Activated CD4-positive, alpha-beta T cell treated with anti-CD3 and anti-CD28 coated beads, Interleukin-2, amount 10 ng/mL, durations not matched to agents 24 days and 14 days (primary cell): ENCODE data around the gene TP63. TPM values are rescaled to one million over a fixed set of nuclear protein-coding genes. Genes with fewer than 3 reads are reported as not detected.

Source experiments
- DNase-seq: peaks from one replicate; pipeline ENCODE4 v3.0.0; 2022
- H3K27ac Mint-ChIP-seq: one replicate; pipeline ENCODE4 v1.8.0; 2022; ENCODE audit warnings: mild to moderate bottlenecking, mixed read lengths
- H3K27me3 Mint-ChIP-seq: one replicate; pipeline ENCODE4 v1.8.0; 2022; ENCODE audit warnings: mixed read lengths
- H3K36me3 Mint-ChIP-seq: one replicate; pipeline ENCODE4 v1.8.0; 2022; ENCODE audit warnings: low read depth, mild to moderate bottlenecking, mixed read lengths
- H3K4me1 Mint-ChIP-seq: one replicate; pipeline ENCODE4 v1.8.0; 2021; ENCODE audit warnings: mixed read lengths
- H3K4me3 Mint-ChIP-seq: one replicate; pipeline ENCODE4 v1.8.0; 2022; ENCODE audit warnings: mild to moderate bottlenecking, moderate library complexity, mixed read lengths
- H3K9me3 Mint-ChIP-seq: one replicate; pipeline ENCODE4 v1.8.0; 2021; ENCODE audit warnings: mixed read lengths
- intact Hi-C: fragments of 100-400 bp; cut with micrococcal nuclease; formaldehyde crosslinking; loops from one replicate; pipeline ENCODE4 v1.15.1; 2023
- total RNA-seq: library from RNA; stranded (reverse); gene quantifications from 2 replicates; pipeline ENCODE4 v1.2.3, GENCODE V29; 2022

TP63 gene
- total RNA-seq, 1 donor from 2014 or later, result 0.98 TPM

DNA sequence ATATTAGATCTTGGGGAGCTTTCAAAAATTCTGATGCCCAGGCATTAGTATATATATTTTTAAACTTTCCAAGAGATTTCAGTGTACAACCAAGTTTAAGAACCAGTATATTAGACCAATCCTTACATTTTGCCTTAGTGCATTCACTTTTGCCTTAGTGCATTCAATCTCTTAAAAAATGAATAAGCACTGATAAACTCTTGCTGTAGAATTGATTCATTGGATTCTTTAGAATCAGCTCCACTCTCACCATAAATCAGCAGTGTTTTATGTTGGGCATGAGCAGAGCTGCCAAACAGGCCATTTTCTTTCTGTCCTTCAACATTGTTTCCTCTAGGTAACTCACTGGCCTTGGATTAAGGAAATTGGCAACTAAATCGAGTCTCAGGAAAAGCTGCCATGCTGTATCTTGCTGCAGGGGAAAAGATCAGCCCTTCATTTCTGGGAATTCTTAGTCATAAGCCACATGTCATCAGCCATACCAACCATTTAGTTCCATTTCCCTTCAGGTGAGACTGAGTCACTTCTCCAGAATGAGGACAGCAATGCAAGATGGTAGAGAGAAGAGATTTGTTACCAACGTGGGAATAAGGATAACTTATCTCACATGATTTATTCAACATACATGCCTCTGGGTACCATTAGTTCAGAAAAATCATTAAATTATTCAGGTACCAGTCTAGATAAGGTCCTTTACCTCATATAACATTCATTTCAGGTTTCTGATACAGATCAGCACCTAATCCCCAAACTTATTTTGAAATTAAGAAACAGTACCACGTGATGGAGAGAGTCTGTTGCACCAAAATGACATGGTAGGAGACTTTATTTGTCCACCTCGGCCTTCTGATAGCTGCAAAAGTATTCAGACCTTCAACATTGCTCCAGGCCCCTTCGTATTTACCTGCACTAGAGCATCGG lies 297.0 kb downstream of the TP63 start:
- H3K36me3 Mint-ChIP-seq, result no peaks in the 10 kb centered on the region

GRCh38 chr3:189936201-189936945 lies 305.2 kb downstream of the TP63 start:
- Mint-ChIP-seq H3K9me3 (peaks cover 7% of the 10 kb centered on the region), H3K27ac (no peak overlapping the region), H3K4me3 (no peak overlapping the region), H3K4me1 (no peaks in the 10 kb centered on the region), H3K36me3 (no peaks in the 10 kb centered on the region), H3K27me3 (no peaks in the 10 kb centered on the region)
- no peak for DNase-seq
- intact Hi-C loops, result no loop called here

More for the DNA sequence above, 297.0 kb downstream of the TP63 start:
- Mint-ChIP-seq H3K4me3 (no peak overlapping the region), H3K27ac (no peak overlapping the region), H3K27me3 (no peaks in the 10 kb centered on the region), H3K4me1 (peaks cover 12% of the 10 kb centered on the region), H3K9me3 (peaks cover 7% of the 10 kb centered on the region)
- DNase-seq, result no peak
- intact Hi-C loops, result no loop called here

- Mint-ChIP-seq H3K4me3 (no peak overlapping the region), H3K36me3 (no peaks in the 10 kb centered on the region), H3K27me3 (no peaks in the 10 kb centered on the region), H3K9me3 (peaks cover 7% of the 10 kb centered on the region), H3K27ac (no peak overlapping the region), H3K4me1 (no peaks in the 10 kb centered on the region)
- intact Hi-C loops, result no loop called here
- DNase-seq, result no peak
Observed at GRCh38 chr3:189937302-189938127, 306.3 kb downstream of the TP63 start.

DNA sequence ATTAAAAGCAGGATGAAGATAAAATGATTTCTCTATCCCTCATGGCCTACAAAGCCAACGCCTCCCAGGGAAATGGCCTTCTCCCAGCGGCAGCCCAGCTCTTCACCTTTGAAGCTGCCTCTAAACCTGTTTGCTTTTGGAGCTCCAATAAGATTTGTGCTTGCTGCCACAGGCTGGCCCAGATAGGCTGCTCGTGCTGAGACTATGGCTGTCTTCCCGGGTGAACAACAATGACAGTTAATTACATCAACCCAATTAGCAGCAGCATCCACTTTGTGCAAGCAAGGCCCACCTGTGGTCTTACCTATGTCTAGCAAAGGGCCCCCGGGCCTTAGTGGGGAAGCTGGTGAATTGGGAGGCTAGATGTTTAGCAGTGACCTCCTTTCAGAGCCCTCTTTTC lies 309.9 kb downstream of the TP63 start:
- Mint-ChIP-seq H3K36me3 (no peaks in the 10 kb centered on the region), H3K27me3 (no peaks in the 10 kb centered on the region), H3K27ac (no peak overlapping the region), H3K4me3 (no peak overlapping the region), H3K9me3 (no peaks in the 10 kb centered on the region), H3K4me1 (no peaks in the 10 kb centered on the region)
- peak; percentile 49 for DNase-seq
- intact Hi-C loops, result loop anchor here (10.0 kb wide), 1 partner anchor 436 kb away; no protein-coding TSS in a partner anchor

GRCh38 chr3:189941679-189942078 lies 310.5 kb downstream of the TP63 start:
- no peaks in the 10 kb centered on the region for H3K9me3 Mint-ChIP-seq
- peak; percentile 25 for DNase-seq
- H3K4me1 Mint-ChIP-seq, result no peaks in the 10 kb centered on the region
- H3K36me3 Mint-ChIP-seq, result no peaks in the 10 kb centered on the region
- intact Hi-C loops, result loop anchor here (10.0 kb wide), 1 partner anchor 437 kb away; no protein-coding TSS in a partner anchor
- no peaks in the 10 kb centered on the region for H3K27me3 Mint-ChIP-seq
- H3K27ac Mint-ChIP-seq, result no peak overlapping the region
- no peak overlapping the region for H3K4me3 Mint-ChIP-seq

DNA sequence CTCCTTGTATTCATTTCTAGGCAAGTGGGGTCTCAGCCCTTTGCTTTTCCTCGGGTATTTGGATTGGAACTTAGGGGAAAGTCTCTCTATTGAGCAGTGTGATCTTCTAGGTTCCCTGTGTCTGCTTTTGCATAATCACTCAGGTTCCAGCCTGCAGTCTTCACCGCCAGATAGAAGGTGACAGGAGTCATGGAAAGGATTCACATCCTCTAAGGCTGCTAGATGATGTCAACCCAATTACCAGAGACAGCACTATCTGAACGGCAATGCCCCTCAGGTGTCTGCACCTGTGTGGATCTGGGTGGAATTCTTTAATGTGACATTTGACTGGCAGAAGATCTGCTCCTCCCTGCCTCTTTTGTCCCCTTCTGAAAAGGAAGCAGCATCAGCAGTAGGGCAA lies 311.8 kb downstream of the TP63 start:
- no peaks in the 10 kb centered on the region for H3K4me1 Mint-ChIP-seq
- intact Hi-C loops, result loop anchor here (10.0 kb wide), 1 partner anchor 438 kb away; no protein-coding TSS in a partner anchor
- no peaks in the 10 kb centered on the region for H3K27me3 Mint-ChIP-seq
- no peaks in the 10 kb centered on the region for H3K36me3 Mint-ChIP-seq
- H3K4me3 Mint-ChIP-seq, result no peak overlapping the region
- no peaks in the 10 kb centered on the region for H3K9me3 Mint-ChIP-seq
- H3K27ac Mint-ChIP-seq, result no peak overlapping the region
- DNase-seq, result peak; percentile 50

DNA sequence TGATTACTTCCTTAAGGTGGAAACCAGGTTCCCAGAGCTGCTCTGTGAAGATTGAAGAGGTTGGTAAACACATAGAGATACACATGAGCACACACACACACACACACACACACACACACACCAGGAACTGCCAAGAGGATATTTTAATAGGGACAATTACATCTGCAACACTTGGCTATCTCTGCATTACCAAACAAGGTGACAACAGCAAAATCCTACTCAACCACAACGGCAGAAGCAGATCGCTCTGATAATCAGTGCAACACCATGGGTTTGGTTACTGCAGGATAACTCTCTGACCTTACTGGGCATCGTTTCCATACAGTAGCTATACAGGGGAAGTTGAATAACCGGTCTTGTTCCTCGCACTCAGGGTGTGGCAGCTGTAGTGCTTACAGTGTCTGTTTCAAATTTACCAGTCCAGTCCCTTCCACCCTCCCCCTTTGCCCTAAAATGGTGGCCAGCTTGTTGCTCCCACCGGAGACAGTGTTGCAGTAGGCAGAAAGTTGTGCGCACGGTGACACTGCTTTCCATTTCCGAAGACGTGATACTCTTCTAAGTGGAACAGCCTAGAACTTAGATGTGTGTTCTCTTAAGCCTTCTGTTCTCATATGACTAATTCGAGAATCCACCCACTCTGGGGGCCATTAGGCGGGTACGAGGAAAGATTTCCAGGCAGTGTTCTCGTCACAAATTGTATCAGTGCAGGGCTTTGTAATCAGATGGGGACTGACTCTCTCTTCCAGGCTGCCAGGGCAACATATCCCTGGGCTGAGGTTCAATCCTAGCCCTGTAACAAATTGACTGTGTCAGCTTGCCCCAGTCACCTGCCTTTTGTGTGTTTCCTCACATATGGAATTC lies 313.3 kb downstream of the TP63 start:
- Mint-ChIP-seq H3K27me3 (no peaks in the 10 kb centered on the region), H3K4me1 (peaks cover 3% of the 10 kb centered on the region), H3K27ac (no peak overlapping the region), H3K36me3 (no peaks in the 10 kb centered on the region), H3K4me3 (no peak overlapping the region), H3K9me3 (no peaks in the 10 kb centered on the region)
- DNase-seq, result no peak
- intact Hi-C loops, result loop anchor here (10.0 kb wide), 1 partner anchor 440 kb away; no protein-coding TSS in a partner anchor

GRCh38 chr3:189945935-189946709 lies 314.9 kb downstream of the TP63 start:
- Mint-ChIP-seq H3K4me3 (no peak overlapping the region), H3K27ac (no peak overlapping the region), H3K27me3 (no peaks in the 10 kb centered on the region), H3K9me3 (no peaks in the 10 kb centered on the region), H3K4me1 (peaks cover 3% of the 10 kb centered on the region), H3K36me3 (no peaks in the 10 kb centered on the region)
- DNase-seq, result no peak
- intact Hi-C loops, result loop anchor here (10.0 kb wide), 1 partner anchor 441 kb away; no protein-coding TSS in a partner anchor
